Activated CD8-positive, alpha-beta memory T cell treated with anti-CD3 and anti-CD28 coated beads, Interleukin-2, amount 50 U/mL, for 48 hours (primary cell): Measurements from ENCODE around the gene HES5.

Experiments used
- DNase-seq: peaks from one replicate; pipeline ENCODE4 v3.0.0-alpha.2; 2020

HES5 gene

GRCh38 chr1:2514863-2515762, 14.9 kb downstream of the HES5 start:
- no peak for DNase-seq

GRCh38 chr1:2513939-2514652, 16.0 kb downstream of the HES5 start:
- no peak for DNase-seq

GRCh38 chr1:2512862-2513421, 17.1 kb downstream of the HES5 start:
- DNase-seq = no peak

- no peak for DNase-seq
Measured at GRCh38 chr1:2510366-2511155, 19.5 kb downstream of the HES5 start.

GRCh38 chr1:2509589-2509988, 20.5 kb downstream of the HES5 start:
- no peak for DNase-seq

GRCh38 chr1:2508751-2509150, 21.3 kb downstream of the HES5 start:
- no peak for DNase-seq

GRCh38 chr1:2508180-2508579, 21.9 kb downstream of the HES5 start:
- no peak for DNase-seq

GRCh38 chr1:2507744-2508155, 22.3 kb downstream of the HES5 start:
- no peak for DNase-seq

- DNase-seq = no peak
Measured at GRCh38 chr1:2506901-2507565, 23.0 kb downstream of the HES5 start.

- DNase-seq = no peak
Measured at GRCh38 chr1:2506007-2506860, 23.8 kb downstream of the HES5 start.

GRCh38 chr1:2505461-2505994, 24.5 kb downstream of the HES5 start:
- DNase-seq = no peak

- DNase-seq = no peak
Measured at GRCh38 chr1:2504949-2505272, 25.2 kb downstream of the HES5 start.

- DNase-seq = no peak
Measured at GRCh38 chr1:2504225-2504948, 25.7 kb downstream of the HES5 start.

- no peak for DNase-seq
Measured at GRCh38 chr1:2503554-2504224, 26.4 kb downstream of the HES5 start.

GRCh38 chr1:2502661-2503553, 27.2 kb downstream of the HES5 start:
- no peak for DNase-seq

GRCh38 chr1:2502210-2502609, 27.9 kb downstream of the HES5 start:
- no peak for DNase-seq

- DNase-seq = no peak
Measured at GRCh38 chr1:2501820-2502119, 28.3 kb downstream of the HES5 start.

GRCh38 chr1:2501041-2501819, 28.8 kb downstream of the HES5 start:
- no peak for DNase-seq
